Measurements from ENCODE around the gene DNAH6.

- no peak for TF ChIP-seq EZH2 (IDR thresholded peaks at IDR 0.05; ENCODE audit: low read length, unreplicated experiment)
- TF ChIP-seq CTCF (conservative IDR thresholded peaks at IDR 0.05; ENCODE audit: low read depth, low read length) = no peak
- no peak for TF ChIP-seq EZH2phosphoT487 (IDR thresholded peaks at IDR 0.05; ENCODE audit: borderline replicate concordance, low read length)
These were observed 160.0 kb downstream of the DNAH6 start for GRCh38 chr2:84676295-84676694.
